Vagina (tissue), 2 donors: ENCODE results near the gene OR1S1.

Experiments used
- POLR2A ChIP-seq, 2 donors: fragments of 450-650 bp; IDR thresholded peaks; one replicate each; pipeline ENCODE4 v1.6.1; 2017; ENCODE audit warnings: antibody characterized with exemption in 2 of 2, mild to moderate bottlenecking in 2 of 2, moderate library complexity in 2 of 2
- TF ChIP-seq, protein P1 (sequence below), 3 experiments: fragments of 450-650 bp in 2 of 3; fragments of 200-600 bp in 1 of 3; sonication (generic) in 1 of 3; IDR thresholded peaks; one replicate each; pipeline ENCODE4 v1.5.1; 2017 to 2019; ENCODE audit warnings: antibody characterized with exemption in 3 of 3, mild to moderate bottlenecking in 2 of 3, moderate library complexity in 2 of 3

DNA sequence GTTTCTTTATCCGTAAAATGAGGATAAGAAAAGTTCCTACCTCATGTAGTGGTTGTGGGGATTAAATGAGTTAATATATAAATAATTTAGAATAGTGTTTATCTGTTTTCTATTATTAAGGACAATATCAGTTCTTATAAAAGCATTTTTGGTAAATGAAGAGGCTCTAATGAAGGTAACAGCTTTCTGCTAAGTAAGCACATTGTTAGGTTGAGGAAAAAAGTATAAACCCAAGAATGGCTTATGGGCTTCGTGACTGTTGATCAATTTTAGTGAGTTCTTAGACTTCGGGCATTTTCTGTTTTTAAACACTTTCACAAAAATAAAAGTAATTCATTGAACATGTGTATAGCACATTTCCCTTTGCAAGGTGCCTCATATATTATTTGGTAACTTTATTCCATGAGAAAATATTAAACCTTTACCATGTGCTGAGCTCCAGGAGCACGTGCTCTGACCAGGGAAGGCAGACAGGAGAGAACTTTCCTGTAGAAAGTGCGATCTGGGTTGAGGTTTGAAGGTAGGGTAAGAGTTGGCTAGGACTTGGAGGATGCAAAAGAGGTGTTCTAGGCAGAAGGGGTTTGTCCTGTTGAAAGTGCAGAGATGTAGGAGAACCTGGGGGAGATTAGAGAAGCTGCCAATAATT is 35.0 kb upstream of the OR1S1 start:
- TF ChIP-seq, protein P1, sequence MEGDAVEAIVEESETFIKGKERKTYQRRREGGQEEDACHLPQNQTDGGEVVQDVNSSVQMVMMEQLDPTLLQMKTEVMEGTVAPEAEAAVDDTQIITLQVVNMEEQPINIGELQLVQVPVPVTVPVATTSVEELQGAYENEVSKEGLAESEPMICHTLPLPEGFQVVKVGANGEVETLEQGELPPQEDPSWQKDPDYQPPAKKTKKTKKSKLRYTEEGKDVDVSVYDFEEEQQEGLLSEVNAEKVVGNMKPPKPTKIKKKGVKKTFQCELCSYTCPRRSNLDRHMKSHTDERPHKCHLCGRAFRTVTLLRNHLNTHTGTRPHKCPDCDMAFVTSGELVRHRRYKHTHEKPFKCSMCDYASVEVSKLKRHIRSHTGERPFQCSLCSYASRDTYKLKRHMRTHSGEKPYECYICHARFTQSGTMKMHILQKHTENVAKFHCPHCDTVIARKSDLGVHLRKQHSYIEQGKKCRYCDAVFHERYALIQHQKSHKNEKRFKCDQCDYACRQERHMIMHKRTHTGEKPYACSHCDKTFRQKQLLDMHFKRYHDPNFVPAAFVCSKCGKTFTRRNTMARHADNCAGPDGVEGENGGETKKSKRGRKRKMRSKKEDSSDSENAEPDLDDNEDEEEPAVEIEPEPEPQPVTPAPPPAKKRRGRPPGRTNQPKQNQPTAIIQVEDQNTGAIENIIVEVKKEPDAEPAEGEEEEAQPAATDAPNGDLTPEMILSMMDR (IDR thresholded peaks at IDR 0.05): no peak
- TF ChIP-seq POLR2A (IDR thresholded peaks at IDR 0.05): no peak
